Thoracic aorta (tissue), 2 donors: ENCODE data around the gene IPCEF1. TPM values are rescaled to one million over a fixed set of nuclear protein-coding genes. Genes with fewer than 3 reads are reported as not detected.
A peak's percentile ranks its signal among the peaks of the same experiment; 100 is the strongest.

ENCODE experiments used
- ATAC-seq: fragments of 150-250 bp; one replicate; pipeline ENCODE4 v1.8.0; 2017; ENCODE audit warnings: low read depth; ENCODE audit not compliant: insufficient number of reproducible peaks, low FRiP score
- DNase-seq: peaks from one replicate; pipeline ENCODE4 v3.0.0-alpha.2; 2020; ENCODE audit warnings: low spot score
- H3K27ac ChIP-seq, 2 donors: fragments of 200-600 bp; sonication (generic); 1 replicate in 1 of 2; 2 replicates in 1 of 2; pipeline ENCODE4 v1.5.1; 2016; ENCODE audit warnings: mild to moderate bottlenecking in 2 of 2, moderate library complexity in 2 of 2
- H3K27me3 ChIP-seq: fragments of 200-600 bp; sonication (generic); replicated peaks from 2 replicates; pipeline ENCODE4 v1.6.0; 2016; ENCODE audit warnings: mild to moderate bottlenecking; ENCODE audit not compliant: insufficient read depth
- H3K36me3 ChIP-seq: fragments of 200-600 bp; sonication (generic); one replicate; pipeline ENCODE4 v1.5.1; 2016
- H3K4me1 ChIP-seq, 2 donors: fragments of 200-600 bp; sonication (generic); 1 replicate in 1 of 2; 2 replicates in 1 of 2; pipeline versions ENCODE4 v1.5.1 to v1.6.0; 2016; ENCODE audit warnings: low read depth in 2 of 2, mild to moderate bottlenecking in 1 of 2; ENCODE audit not compliant: control insufficient read depth in 1 of 2
- H3K4me3 ChIP-seq: fragments of 200-600 bp; sonication (generic); 2 replicates; pipeline ENCODE4 v1.5.1; 2016; ENCODE audit warnings: mild to moderate bottlenecking
- H3K9me3 ChIP-seq: fragments of 200-600 bp; sonication (generic); 2 replicates; pipeline ENCODE4 v1.5.1; 2016
- CTCF ChIP-seq: fragments of 200-600 bp; sonication (generic); IDR thresholded peaks from one replicate; pipeline ENCODE4 v1.5.1; 2019; ENCODE audit warnings: antibody characterized with exemption
- total RNA-seq, 2 donors: library from RNA; depleted of rRNA; stranded (reverse); fragments of >200 nt; gene quantifications; one replicate each; pipeline versions ENCODE4 v1.1.0 to v1.2.3, GENCODE V29; 2016

Gene IPCEF1
- total RNA-seq = 1 to 10 TPM; 2.8 to 3.8 TPM

GRCh38 chr6:154356690-154357089, at the start of gene IPCEF1:
Gene IPCEF1 (minus strand): TSS chr6:154356803. CDS start chr6:154265947, 90,856 bp downstream.
- peak; percentile 32 for ATAC-seq
- no peak within 1 kb of the TSS for H3K4me3 ChIP-seq
- H3K27ac ChIP-seq = no peak within 1 kb of the TSS
- H3K27me3 ChIP-seq = no peaks in the 10 kb centered on the region
- DNase-seq = no peak
- H3K36me3 ChIP-seq = no peaks in the 10 kb centered on the region
- no peak for TF ChIP-seq CTCF
- H3K4me1 ChIP-seq = no peaks in the 10 kb centered on the region
- no peaks in the 10 kb centered on the region for H3K9me3 ChIP-seq

- H3K9me3 ChIP-seq = no peaks in the 10 kb centered on the region
- no peak for TF ChIP-seq CTCF
- no peak overlapping the region for H3K4me3 ChIP-seq
- H3K27me3 ChIP-seq = no peaks in the 10 kb centered on the region
- peaks cover 8% of the 10 kb centered on the region for H3K36me3 ChIP-seq
- DNase-seq (no peak), ATAC-seq (no peak)
- peaks cover 35 to 50% of the 10 kb centered on the region in 2 donors for H3K4me1 ChIP-seq
- peak overlapping the region; percentile 23 to 49 for H3K27ac ChIP-seq
Measured at GRCh38 chr6:154406301-154406700, 49.7 kb upstream of the IPCEF1 start.

- Histone ChIP-seq H3K9me3 (no peaks in the 10 kb centered on the region), H3K27me3 (no peaks in the 10 kb centered on the region), H3K27ac (peak overlapping the region; percentile 19 to 49), H3K4me3 (peak overlapping the region; percentile 55), H3K4me1 (peaks cover 25 to 37% of the 10 kb centered on the region in 2 donors), H3K36me3 (peaks cover 8% of the 10 kb centered on the region)
- ATAC-seq (no peak), DNase-seq (no peak)
- TF ChIP-seq CTCF = no peak
Measured at GRCh38 chr6:154404791-154405400, 48.3 kb upstream of the IPCEF1 start.

- Histone ChIP-seq H3K27ac (peak overlapping the region; percentile 19 to 49), H3K27me3 (no peaks in the 10 kb centered on the region), H3K4me3 (no peak overlapping the region), H3K9me3 (no peaks in the 10 kb centered on the region), H3K4me1 (peaks cover 20 to 30% of the 10 kb centered on the region in 2 donors), H3K36me3 (peaks cover 8% of the 10 kb centered on the region)
- no peak for TF ChIP-seq CTCF
- DNase-seq (no peak), ATAC-seq (no peak)
Measured at GRCh38 chr6:154403788-154404187, 47.2 kb upstream of the IPCEF1 start.

- no peak overlapping the region for H3K4me3 ChIP-seq
- peaks cover 13 to 22% of the 10 kb centered on the region in 2 donors for H3K4me1 ChIP-seq
- H3K27me3 ChIP-seq = no peaks in the 10 kb centered on the region
- peaks cover 12% of the 10 kb centered on the region for H3K36me3 ChIP-seq
- no peak overlapping the region for H3K27ac ChIP-seq
- TF ChIP-seq CTCF = no peak
- H3K9me3 ChIP-seq = no peaks in the 10 kb centered on the region
- no peak for DNase-seq
- no peak for ATAC-seq
Measured at GRCh38 chr6:154402081-154402780, 45.6 kb upstream of the IPCEF1 start.
